HG03354 (cell line): ENCODE results near the gene PGC.

Experiments
- ATAC-seq: cut with Tn5 transposase; IDR thresholded peaks from one replicate; pipeline ENCODE4 v1.9.1; 2021; ENCODE audit warnings: mild to moderate bottlenecking; ENCODE audit not compliant: unreplicated experiment, poor library complexity, severe bottlenecking

PGC gene

DNA sequence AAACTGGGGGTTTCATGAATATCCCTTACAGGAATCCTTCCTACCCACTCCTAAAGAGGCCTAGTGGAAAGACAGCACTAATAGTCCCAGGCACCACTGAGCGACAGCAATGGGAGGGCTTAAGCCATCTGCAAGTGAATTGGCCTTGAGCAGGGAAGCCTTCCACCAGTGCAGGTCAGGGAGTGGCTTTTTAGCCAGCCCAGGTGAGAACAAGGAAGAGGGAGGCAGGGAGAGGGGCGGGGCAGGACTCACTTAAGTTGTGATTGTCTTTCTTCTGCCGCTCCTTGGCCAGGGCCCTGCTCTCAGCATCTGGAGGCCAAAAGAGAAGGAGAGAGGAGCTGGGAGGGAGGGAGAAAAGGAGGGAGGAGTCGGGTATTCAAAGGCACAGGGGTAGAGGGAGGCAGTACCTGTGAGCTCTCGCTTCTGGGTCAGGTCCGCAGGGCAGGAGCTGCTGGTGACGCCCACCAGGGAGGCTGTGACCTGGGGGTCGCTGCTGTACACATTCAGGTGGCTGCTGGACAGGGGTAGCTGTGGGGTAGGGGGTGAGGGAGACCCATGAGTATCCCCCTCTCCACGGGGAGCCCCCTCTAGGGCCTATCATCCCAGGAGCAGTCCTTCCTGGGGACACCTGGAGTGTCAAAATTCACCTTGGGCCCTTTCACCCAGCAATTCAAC lies 59.6 kb downstream of the PGC start:
- ATAC-seq: no peak
